Suprapubic skin (tissue), 4 donors: ENCODE data around the gene FAM107A. TPM values are rescaled to one million over a fixed set of nuclear protein-coding genes. Genes with fewer than 3 reads are reported as not detected.

Experiments used
- DNase-seq, 2 donors: peaks; one replicate each; pipeline ENCODE4 v3.0.0-alpha.2; 2019; ENCODE audit warnings: low spot score in 2 of 2
- H3K27ac ChIP-seq: fragments of 200-600 bp; sonication (generic); one replicate; pipeline ENCODE4 v1.5.1; 2019
- H3K27me3 ChIP-seq: fragments of 200-600 bp; sonication (generic); one replicate; pipeline ENCODE4 v1.5.1; 2019
- H3K36me3 ChIP-seq: fragments of 200-600 bp; sonication (generic); one replicate; pipeline ENCODE4 v1.5.1; 2019
- H3K4me1 ChIP-seq: fragments of 200-600 bp; sonication (generic); one replicate; pipeline ENCODE4 v1.5.1; 2019
- H3K4me3 ChIP-seq: fragments of 200-600 bp; sonication (generic); one replicate; pipeline ENCODE4 v1.5.1; 2019; ENCODE audit warnings: mild to moderate bottlenecking
- H3K9me3 ChIP-seq: fragments of 200-600 bp; sonication (generic); one replicate; pipeline ENCODE4 v1.5.1; 2019
- CTCF ChIP-seq, 2 donors: fragments of 200-600 bp in 1 of 2; fragments of 450-650 bp in 1 of 2; sonication (generic) in 1 of 2; IDR thresholded peaks; one replicate each; pipeline ENCODE4 v1.5.1; 2016 to 2019; ENCODE audit warnings: antibody characterized with exemption in 2 of 2, mild to moderate bottlenecking in 1 of 2, moderate library complexity in 1 of 2
- EP300 ChIP-seq: sonication (generic); formaldehyde crosslinking; IDR thresholded peaks from one replicate; pipeline ENCODE4 v1.6.1; 2017; ENCODE audit warnings: antibody characterized with exemption
- POLR2A ChIP-seq, 2 donors: fragments of 450-650 bp; IDR thresholded peaks; one replicate each; pipeline ENCODE4 v1.6.1; 2017; ENCODE audit warnings: antibody characterized with exemption in 2 of 2, mild to moderate bottlenecking in 2 of 2, moderate library complexity in 2 of 2
- POLR2AphosphoS5 ChIP-seq, 3 donors: sonication (generic); formaldehyde crosslinking; IDR thresholded peaks; one replicate each; pipeline ENCODE4 v1.6.1; 2017; ENCODE audit warnings: antibody characterized with exemption in 3 of 3
- WGBS: methylation state at CpG from one replicate; pipeline ENCODE4 v1.1.5; 2018; 5-methylcytosine and 5-hydroxymethylcytosine counted together
- total RNA-seq, 4 donors: library from RNA; depleted of rRNA; stranded (reverse); fragments of >200 nt; gene quantifications; one replicate each; pipeline ENCODE4 v1.1.0, GENCODE V29; 2016

Gene FAM107A
- total RNA-seq, 4 donors from 2014 or later = 18.1 to 33.4 (median 24.6) TPM

DNA sequence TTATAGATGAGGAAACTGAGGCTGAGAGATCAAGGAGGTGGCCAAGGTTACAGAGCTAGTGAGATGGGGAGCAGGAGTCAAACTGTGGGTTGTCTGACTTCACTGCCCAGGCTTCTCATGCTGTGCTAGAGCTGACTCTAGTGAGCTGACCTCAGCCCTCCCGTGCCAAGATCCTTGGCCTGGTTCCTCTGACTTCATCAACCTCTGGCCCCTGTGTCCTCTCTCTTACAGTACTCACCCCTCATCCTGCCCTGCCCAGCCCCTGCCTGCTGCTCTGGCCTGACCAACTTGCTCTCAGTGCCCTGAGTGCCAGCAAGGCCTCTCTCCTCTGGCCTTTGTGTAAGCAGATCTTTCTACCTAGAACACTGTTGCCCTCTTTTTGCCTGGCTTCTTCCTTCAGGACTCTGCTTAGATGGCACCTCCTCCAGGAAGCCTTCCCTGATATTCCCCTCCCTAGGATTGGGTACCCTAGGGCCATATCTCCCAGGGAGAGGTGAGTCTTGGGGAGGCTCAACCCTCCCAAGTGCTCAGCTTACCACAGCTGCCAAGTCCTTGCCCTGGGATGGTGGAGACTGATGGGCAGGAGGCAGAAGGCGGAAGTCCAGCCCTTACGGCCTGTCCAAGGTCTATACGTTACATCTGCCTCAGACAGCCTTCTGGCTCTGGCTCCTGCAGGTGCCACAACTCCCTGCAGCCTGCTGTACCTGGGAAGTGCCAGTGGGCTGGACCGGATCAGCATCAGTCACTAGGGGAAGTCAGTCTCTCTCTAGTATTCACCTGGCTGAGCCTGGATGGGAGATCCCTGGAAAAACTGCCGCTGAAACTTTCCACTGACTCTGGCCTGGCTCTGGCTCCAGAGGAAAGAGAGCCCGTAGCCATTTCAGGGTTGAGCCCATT is 36.3 kb upstream of the FAM107A start:
- Histone ChIP-seq H3K4me1 (peaks cover 15% of the 10 kb centered on the region), H3K27me3 (no peaks in the 10 kb centered on the region), H3K36me3 (no peaks in the 10 kb centered on the region), H3K4me3 (no peak overlapping the region), H3K9me3 (no peaks in the 10 kb centered on the region), H3K27ac (no peak overlapping the region)
- no peak for TF ChIP-seq EP300
- no peak for TF ChIP-seq POLR2A (IDR thresholded peaks at IDR 0.05)
- no peak for TF ChIP-seq CTCF (IDR thresholded peaks at IDR 0.05)
- no peak for TF ChIP-seq POLR2AphosphoS5 (IDR thresholded peaks at IDR 0.05)
- WGBS = 68% methylated on average over 7 of the region's 7 CpGs
- DNase-seq = no peak

DNA sequence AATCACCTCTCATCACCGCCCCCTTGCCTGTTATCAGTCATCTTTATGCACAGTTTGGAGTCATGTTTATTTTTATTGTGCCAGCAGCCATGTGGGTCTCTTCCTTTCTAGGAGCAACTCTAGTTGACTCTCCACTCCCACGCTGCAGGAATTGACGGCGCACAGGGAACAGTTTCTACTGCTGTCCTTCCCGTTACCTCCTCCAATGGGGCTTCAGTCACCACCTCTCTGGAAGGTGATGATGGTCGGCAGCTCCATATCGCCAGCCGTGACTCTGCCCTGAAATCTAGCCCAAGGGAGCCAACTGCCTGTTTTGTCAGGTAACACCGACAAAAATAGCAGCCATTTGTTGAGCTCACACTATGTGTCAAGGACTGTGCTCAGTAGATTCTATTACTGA is 35.6 kb upstream of the FAM107A start:
- TF ChIP-seq POLR2AphosphoS5 (IDR thresholded peaks at IDR 0.05) = no peak
- no peak for TF ChIP-seq CTCF (IDR thresholded peaks at IDR 0.05)
- no peak for TF ChIP-seq EP300
- TF ChIP-seq POLR2A (IDR thresholded peaks at IDR 0.05) = no peak
- H3K4me3 ChIP-seq = no peak overlapping the region
- 77% methylated on average over 9 of the region's 9 CpGs for WGBS
- peaks cover 9% of the 10 kb centered on the region for H3K4me1 ChIP-seq
- H3K27me3 ChIP-seq = no peaks in the 10 kb centered on the region
- DNase-seq = no peak
- no peak overlapping the region for H3K27ac ChIP-seq
- no peaks in the 10 kb centered on the region for H3K36me3 ChIP-seq
- H3K9me3 ChIP-seq = no peaks in the 10 kb centered on the region

- Histone ChIP-seq H3K9me3 (no peaks in the 10 kb centered on the region), H3K4me3 (no peak overlapping the region), H3K27me3 (no peaks in the 10 kb centered on the region), H3K4me1 (no peaks in the 10 kb centered on the region), H3K27ac (no peak overlapping the region), H3K36me3 (no peaks in the 10 kb centered on the region)
- no peak for TF ChIP-seq EP300
- TF ChIP-seq POLR2A (IDR thresholded peaks at IDR 0.05) = no peak
- TF ChIP-seq CTCF (IDR thresholded peaks at IDR 0.05) = no peak
- TF ChIP-seq POLR2AphosphoS5 (IDR thresholded peaks at IDR 0.05) = no peak
- 87% methylated on average over 6 of the region's 7 CpGs for WGBS
- DNase-seq = no peak
Observed at GRCh38 chr3:58609990-58610389, 32.8 kb upstream of the FAM107A start.

- no peak overlapping the region for H3K4me3 ChIP-seq
- H3K36me3 ChIP-seq = no peaks in the 10 kb centered on the region
- no peak for TF ChIP-seq POLR2A (IDR thresholded peaks at IDR 0.05)
- TF ChIP-seq POLR2AphosphoS5 (IDR thresholded peaks at IDR 0.05) = no peak
- TF ChIP-seq CTCF (IDR thresholded peaks at IDR 0.05) = no peak
- no peak for TF ChIP-seq EP300
- no peak for DNase-seq
- H3K4me1 ChIP-seq = no peaks in the 10 kb centered on the region
- no peak overlapping the region for H3K27ac ChIP-seq
- 58% methylated on average over 5 of the region's 5 CpGs for WGBS
- H3K27me3 ChIP-seq = no peaks in the 10 kb centered on the region
- no peaks in the 10 kb centered on the region for H3K9me3 ChIP-seq
Observed at GRCh38 chr3:58608648-58609047, 31.5 kb upstream of the FAM107A start.

- no peaks in the 10 kb centered on the region for H3K27me3 ChIP-seq
- no peak overlapping the region for H3K27ac ChIP-seq
- no peaks in the 10 kb centered on the region for H3K4me1 ChIP-seq
- WGBS = 84% methylated on average over 4 of the region's 4 CpGs
- TF ChIP-seq CTCF (IDR thresholded peaks at IDR 0.05) (no peak), POLR2A (IDR thresholded peaks at IDR 0.05) (no peak), EP300 (no peak), POLR2AphosphoS5 (IDR thresholded peaks at IDR 0.05) (no peak)
- H3K4me3 ChIP-seq = no peak overlapping the region
- no peaks in the 10 kb centered on the region for H3K36me3 ChIP-seq
- DNase-seq = no peak
- H3K9me3 ChIP-seq = no peaks in the 10 kb centered on the region
Observed at GRCh38 chr3:58607816-58608215, 30.6 kb upstream of the FAM107A start.
